ENCODE results near the gene MYT1. TPM values are rescaled to one million over a fixed set of nuclear protein-coding genes. Genes with fewer than 3 reads are reported as not detected.

Gene MYT1
- total and polyA plus RNA-seq, 9 of the 15 experiments (the other 6 are each of a cell fraction or from before 2014, with no cell fraction given) = 0.02 to 0.12 (median 0.06) TPM; not detected in 4

DNA sequence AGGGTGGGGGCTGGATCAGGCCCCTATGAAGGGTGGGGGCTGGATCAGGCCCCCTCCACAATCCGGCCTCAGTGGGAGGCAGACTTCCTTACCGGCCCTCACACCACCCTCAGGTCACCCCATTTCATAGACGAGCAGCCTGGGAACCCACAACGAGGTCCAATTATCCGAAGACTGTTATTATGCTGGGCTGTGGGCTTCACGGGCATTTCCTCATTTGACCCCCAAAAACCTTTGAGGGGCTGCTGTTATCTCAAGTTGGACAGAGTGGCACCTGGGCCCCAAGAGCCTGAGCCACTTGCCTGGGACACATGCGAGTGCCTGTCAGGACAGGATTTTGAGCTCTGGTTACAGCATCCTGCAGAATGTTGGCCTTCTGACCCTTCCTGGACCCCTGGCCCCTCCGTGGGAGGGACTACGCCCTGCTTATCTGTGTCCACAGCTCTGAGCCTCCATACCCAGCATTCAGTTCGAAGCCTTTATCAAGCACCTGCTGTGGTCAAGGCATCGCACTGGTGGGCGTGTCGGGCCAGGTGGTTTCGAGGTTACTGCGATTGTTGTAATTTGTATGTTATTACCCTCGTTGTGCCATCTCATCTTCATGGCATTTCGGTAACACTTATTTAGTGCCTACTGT lies 56.8 kb downstream of the MYT1 start (continued):
- TF ChIP-seq, protein P1, sequence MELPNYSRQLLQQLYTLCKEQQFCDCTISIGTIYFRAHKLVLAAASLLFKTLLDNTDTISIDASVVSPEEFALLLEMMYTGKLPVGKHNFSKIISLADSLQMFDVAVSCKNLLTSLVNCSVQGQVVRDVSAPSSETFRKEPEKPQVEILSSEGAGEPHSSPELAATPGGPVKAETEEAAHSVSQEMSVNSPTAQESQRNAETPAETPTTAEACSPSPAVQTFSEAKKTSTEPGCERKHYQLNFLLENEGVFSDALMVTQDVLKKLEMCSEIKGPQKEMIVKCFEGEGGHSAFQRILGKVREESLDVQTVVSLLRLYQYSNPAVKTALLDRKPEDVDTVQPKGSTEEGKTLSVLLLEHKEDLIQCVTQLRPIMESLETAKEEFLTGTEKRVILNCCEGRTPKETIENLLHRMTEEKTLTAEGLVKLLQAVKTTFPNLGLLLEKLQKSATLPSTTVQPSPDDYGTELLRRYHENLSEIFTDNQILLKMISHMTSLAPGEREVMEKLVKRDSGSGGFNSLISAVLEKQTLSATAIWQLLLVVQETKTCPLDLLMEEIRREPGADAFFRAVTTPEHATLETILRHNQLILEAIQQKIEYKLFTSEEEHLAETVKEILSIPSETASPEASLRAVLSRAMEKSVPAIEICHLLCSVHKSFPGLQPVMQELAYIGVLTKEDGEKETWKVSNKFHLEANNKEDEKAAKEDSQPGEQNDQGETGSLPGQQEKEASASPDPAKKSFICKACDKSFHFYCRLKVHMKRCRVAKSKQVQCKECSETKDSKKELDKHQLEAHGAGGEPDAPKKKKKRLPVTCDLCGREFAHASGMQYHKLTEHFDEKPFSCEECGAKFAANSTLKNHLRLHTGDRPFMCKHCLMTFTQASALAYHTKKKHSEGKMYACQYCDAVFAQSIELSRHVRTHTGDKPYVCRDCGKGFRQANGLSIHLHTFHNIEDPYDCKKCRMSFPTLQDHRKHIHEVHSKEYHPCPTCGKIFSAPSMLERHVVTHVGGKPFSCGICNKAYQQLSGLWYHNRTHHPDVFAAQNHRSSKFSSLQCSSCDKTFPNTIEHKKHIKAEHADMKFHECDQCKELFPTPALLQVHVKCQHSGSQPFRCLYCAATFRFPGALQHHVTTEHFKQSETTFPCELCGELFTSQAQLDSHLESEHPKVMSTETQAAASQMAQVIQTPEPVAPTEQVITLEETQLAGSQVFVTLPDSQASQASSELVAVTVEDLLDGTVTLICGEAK (IDR thresholded peaks at IDR 0.05) = no peak
- TF ChIP-seq, protein P1 (CRISPR knock-in tag; IDR thresholded peaks at IDR 0.05) = no peak
- TF ChIP-seq HSF4 (CRISPR knock-in tag; IDR thresholded peaks at IDR 0.05; ENCODE audit: borderline replicate concordance) (no peak), ZFP36 (IDR thresholded peaks at IDR 0.05; ENCODE audit: low read depth, low read length, partially characterized antibody) (no peak), HOXB6 (CRISPR knock-in tag; IDR thresholded peaks at IDR 0.05; ENCODE audit: borderline replicate concordance) (no peak), DIDO1 (tag; IDR thresholded peaks at IDR 0.05; ENCODE audit: low read depth) (no peak), ILF3 (IDR thresholded peaks at IDR 0.05; ENCODE audit: borderline replicate concordance) (no peak), ZNF41 (CRISPR knock-in tag; conservative IDR thresholded peaks at IDR 0.05) (0 out of 2 replicates have a peak, but pooled peaks have one; percentile 13), HIVEP1 (CRISPR knock-in tag; IDR thresholded peaks at IDR 0.05) (no peak), BHLHE40 (IDR thresholded peaks at IDR 0.05; ENCODE audit: low read length) (peak; percentile 64), NR1H2 (CRISPR knock-in tag; IDR thresholded peaks at IDR 0.05) (no peak), TCFL5 (CRISPR knock-in tag; conservative IDR thresholded peaks at IDR 0.05) (no peak), ZNF324 (CRISPR knock-in tag; IDR thresholded peaks at IDR 0.05) (no peak), NRF1 (conservative IDR thresholded peaks at IDR 0.05 in 1 of 2, IDR thresholded peaks at IDR 0.05 in 1 of 2) (peak in 1 of 2 experiments; percentile 27; a peak in 1 of 4 replicates), MEF2D (tag; conservative IDR thresholded peaks at IDR 0.05; ENCODE audit: low read depth) (no peak), ZNF133 (CRISPR knock-in tag; IDR thresholded peaks at IDR 0.05) (no peak)
- TF ChIP-seq, protein P2, sequence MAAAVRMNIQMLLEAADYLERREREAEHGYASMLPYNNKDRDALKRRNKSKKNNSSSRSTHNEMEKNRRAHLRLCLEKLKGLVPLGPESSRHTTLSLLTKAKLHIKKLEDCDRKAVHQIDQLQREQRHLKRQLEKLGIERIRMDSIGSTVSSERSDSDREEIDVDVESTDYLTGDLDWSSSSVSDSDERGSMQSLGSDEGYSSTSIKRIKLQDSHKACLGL (CRISPR knock-in tag; IDR thresholded peaks at IDR 0.05; ENCODE audit: borderline replicate concordance, poor library complexity, severe bottlenecking) = no peak
